SJSA1 (cell line): Measurements from ENCODE around the gene RAD1. TPM values are rescaled to one million over a fixed set of nuclear protein-coding genes. Genes with fewer than 3 reads are reported as not detected.

ENCODE experiments used
- DNase-seq, 2 experiments: peaks; one replicate each; pipeline ENCODE4 v3.0.0-alpha.2; 2015 to 2020; ENCODE audit warnings: low spot score in 2 of 2, low read depth in 1 of 2
- H3K27ac ChIP-seq: fragments of 250-450 bp; sonication (Bioruptor Pico); 2 replicates; pipeline ENCODE4 v1.5.1; 2020; ENCODE audit warnings: mild to moderate bottlenecking, moderate library complexity
- H3K27me3 ChIP-seq: fragments of 250-450 bp; sonication (Bioruptor Pico); replicated peaks from 2 replicates; pipeline ENCODE4 v1.5.1; 2020; ENCODE audit warnings: mild to moderate bottlenecking, moderate library complexity
- H3K36me3 ChIP-seq: fragments of 250-450 bp; sonication (Bioruptor Pico); 2 replicates; pipeline ENCODE4 v1.5.1; 2020; ENCODE audit warnings: mild to moderate bottlenecking
- H3K4me1 ChIP-seq: fragments of 250-450 bp; sonication (Bioruptor Pico); replicated peaks from 2 replicates; pipeline ENCODE4 v1.6.1; 2021; ENCODE audit warnings: mild to moderate bottlenecking
- H3K4me3 ChIP-seq: fragments of 250-450 bp; sonication (Bioruptor Pico); 2 replicates; pipeline ENCODE4 v1.5.1; 2020; ENCODE audit warnings: mild to moderate bottlenecking
- H3K9me3 ChIP-seq: fragments of 250-450 bp; sonication (Bioruptor Pico); replicated peaks from 2 replicates; pipeline ENCODE4 v1.5.1; 2020; ENCODE audit warnings: mild to moderate bottlenecking
- total RNA-seq: library from RNA; depleted of rRNA; stranded (reverse); fragments of >200 nt; shearing (Covaris generic); gene quantifications from 2 replicates; pipeline ENCODE4 v1.2.3, GENCODE V29; 2014

Gene RAD1
- total RNA-seq, 1 experiment from 2014 or later: 57.6 TPM

DNA sequence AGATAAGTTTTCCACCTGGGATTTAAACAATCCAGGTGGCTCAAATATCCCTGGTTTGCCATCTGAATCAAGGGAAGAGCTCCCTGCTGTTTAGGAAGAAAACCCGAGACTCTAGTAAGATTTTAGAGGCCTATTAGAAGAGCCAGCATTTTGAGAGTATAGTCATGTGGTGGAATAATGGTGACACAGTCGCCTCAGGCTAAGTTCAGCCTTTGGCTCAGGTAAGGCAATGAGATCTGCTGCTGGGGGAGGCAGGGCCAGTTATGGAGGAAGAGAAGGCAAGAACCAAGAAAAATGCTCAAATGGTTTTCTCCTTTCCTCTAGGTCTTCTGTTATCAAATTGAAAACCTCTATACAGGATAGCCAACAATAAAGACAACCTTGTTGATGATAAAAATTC is 16.2 kb downstream of the RAD1 start:
- no peak for DNase-seq
- no peak overlapping the region for H3K4me3 ChIP-seq
- H3K27me3 ChIP-seq: no peaks in the 10 kb centered on the region
- peaks cover 5% of the 10 kb centered on the region; the same call in 1 of the 2 replicates for H3K36me3 ChIP-seq
- H3K9me3 ChIP-seq: no peaks in the 10 kb centered on the region
- no peaks in the 10 kb centered on the region for H3K4me1 ChIP-seq
- H3K27ac ChIP-seq: no peak overlapping the region

GRCh38 chr5:34898258-34898895 is 16.9 kb downstream of the RAD1 start:
- peak; percentile 50 to 61 for DNase-seq
- Histone ChIP-seq H3K9me3 (no peaks in the 10 kb centered on the region), H3K27ac (no peak overlapping the region), H3K4me1 (no peaks in the 10 kb centered on the region), H3K36me3 (peaks cover 5% of the 10 kb centered on the region; the same call in 1 of the 2 replicates), H3K4me3 (no peak overlapping the region), H3K27me3 (0 out of 2 replicates have a peak, but pooled peaks cover 3% of the 10 kb centered on the region)

GRCh38 chr5:34897646-34898045 is 17.7 kb downstream of the RAD1 start:
- Histone ChIP-seq H3K36me3 (peaks cover 4% of the 10 kb centered on the region; the same call in 1 of the 2 replicates), H3K9me3 (no peaks in the 10 kb centered on the region), H3K4me3 (no peak overlapping the region), H3K4me1 (no peaks in the 10 kb centered on the region), H3K27me3 (0 out of 2 replicates have a peak, but pooled peaks cover 3% of the 10 kb centered on the region), H3K27ac (no peak overlapping the region)
- no peak for DNase-seq

GRCh38 chr5:34895641-34896419 is 19.5 kb downstream of the RAD1 start:
- H3K36me3 ChIP-seq: no peaks in the 10 kb centered on the region
- H3K4me1 ChIP-seq: no peaks in the 10 kb centered on the region
- DNase-seq: no peak
- H3K4me3 ChIP-seq: no peak overlapping the region
- no peak overlapping the region for H3K27ac ChIP-seq
- peaks cover 11% of the 10 kb centered on the region; the same call in 1 of the 2 replicates for H3K27me3 ChIP-seq
- no peaks in the 10 kb centered on the region for H3K9me3 ChIP-seq

DNA sequence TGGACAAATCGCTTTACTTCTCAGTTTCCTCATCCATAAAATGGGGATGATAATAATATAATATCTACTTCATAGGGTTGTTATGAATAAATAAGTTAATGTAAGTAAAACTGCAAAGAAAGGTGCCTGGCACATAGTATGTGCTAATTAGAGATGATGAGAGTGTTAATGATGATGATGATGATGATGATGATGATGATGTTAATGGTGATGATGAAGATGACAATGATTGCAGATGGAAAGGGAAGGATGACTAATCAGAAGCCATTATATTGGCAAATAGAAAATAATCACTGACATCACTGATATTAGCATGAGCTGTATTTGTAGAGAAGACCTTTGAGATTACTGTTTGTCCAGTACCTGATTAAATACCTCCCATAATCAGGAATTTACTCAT is 20.6 kb downstream of the RAD1 start:
- no peaks in the 10 kb centered on the region for H3K4me1 ChIP-seq

GRCh38 chr5:34892414-34892813 is 22.9 kb downstream of the RAD1 start:
- peaks cover 16% of the 10 kb centered on the region; the same call in 1 of the 2 replicates for H3K27me3 ChIP-seq
- H3K27ac ChIP-seq: no peak overlapping the region
- no peaks in the 10 kb centered on the region for H3K4me1 ChIP-seq
- DNase-seq: no peak
- H3K36me3 ChIP-seq: no peaks in the 10 kb centered on the region
- no peak overlapping the region for H3K4me3 ChIP-seq
- H3K9me3 ChIP-seq: no peaks in the 10 kb centered on the region

More for the DNA sequence above, 20.6 kb downstream of the RAD1 start:
- no peak for DNase-seq
- Histone ChIP-seq H3K27me3 (peaks cover 11% of the 10 kb centered on the region; the same call in 1 of the 2 replicates), H3K4me3 (no peak overlapping the region), H3K27ac (no peak overlapping the region), H3K36me3 (no peaks in the 10 kb centered on the region), H3K9me3 (no peaks in the 10 kb centered on the region)

- no peak overlapping the region for H3K27ac ChIP-seq
- no peak for DNase-seq
- H3K4me3 ChIP-seq: no peak overlapping the region
Observed at GRCh38 chr5:34891981-34892380, 23.3 kb downstream of the RAD1 start.

GRCh38 chr5:34889394-34889793 is 25.9 kb downstream of the RAD1 start:
- Histone ChIP-seq H3K27me3 (peaks cover 27% of the 10 kb centered on the region), H3K4me1 (no peaks in the 10 kb centered on the region), H3K9me3 (no peaks in the 10 kb centered on the region), H3K27ac (no peak overlapping the region), H3K4me3 (no peak overlapping the region), H3K36me3 (no peaks in the 10 kb centered on the region)
- no peak for DNase-seq

More at GRCh38 chr5:34891981-34892380, 23.3 kb downstream of the RAD1 start:
- no peaks in the 10 kb centered on the region for H3K9me3 ChIP-seq
- peaks cover 20% of the 10 kb centered on the region for H3K27me3 ChIP-seq
- no peaks in the 10 kb centered on the region for H3K36me3 ChIP-seq
- H3K4me1 ChIP-seq: no peaks in the 10 kb centered on the region

- Histone ChIP-seq H3K27ac (no peak overlapping the region), H3K4me1 (no peaks in the 10 kb centered on the region), H3K4me3 (no peak overlapping the region), H3K36me3 (no peaks in the 10 kb centered on the region), H3K9me3 (no peaks in the 10 kb centered on the region), H3K27me3 (peaks cover 33% of the 10 kb centered on the region)
- DNase-seq: no peak
Observed at GRCh38 chr5:34886392-34887119, 28.7 kb downstream of the RAD1 start.

- H3K4me3 ChIP-seq: no peak overlapping the region
- H3K9me3 ChIP-seq: no peaks in the 10 kb centered on the region
- H3K27me3 ChIP-seq: peaks cover 13% of the 10 kb centered on the region; the same call in 1 of the 2 replicates
- H3K36me3 ChIP-seq: no peaks in the 10 kb centered on the region
- no peaks in the 10 kb centered on the region for H3K4me1 ChIP-seq
- no peak for DNase-seq
- H3K27ac ChIP-seq: no peak overlapping the region
Observed at GRCh38 chr5:34881246-34881645, 34.1 kb downstream of the RAD1 start.

DNA sequence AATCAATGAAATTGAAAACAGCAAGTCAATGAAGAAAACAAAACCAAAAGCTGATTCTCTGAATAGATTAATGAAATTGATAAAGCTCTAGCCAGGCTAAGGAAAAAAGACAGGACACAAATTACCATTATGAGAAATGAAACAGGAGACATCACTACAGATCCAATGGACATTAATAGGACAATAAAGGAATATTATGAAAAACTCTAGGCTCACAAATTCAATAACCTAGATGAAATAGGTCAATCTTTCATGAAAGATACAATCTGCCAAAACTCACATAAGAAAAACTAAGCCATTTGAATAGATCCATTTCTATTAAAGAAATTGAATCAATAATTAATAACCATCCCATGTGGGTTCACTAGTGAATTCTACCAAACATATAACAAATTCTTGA is 39.0 kb downstream of the RAD1 start:
- no peak overlapping the region for H3K4me3 ChIP-seq
- no peak for DNase-seq
- H3K27ac ChIP-seq: no peak overlapping the region
- no peaks in the 10 kb centered on the region for H3K9me3 ChIP-seq
- no peaks in the 10 kb centered on the region for H3K36me3 ChIP-seq
- H3K27me3 ChIP-seq: peaks cover 5% of the 10 kb centered on the region; the same call in 1 of the 2 replicates
- no peaks in the 10 kb centered on the region for H3K4me1 ChIP-seq

DNA sequence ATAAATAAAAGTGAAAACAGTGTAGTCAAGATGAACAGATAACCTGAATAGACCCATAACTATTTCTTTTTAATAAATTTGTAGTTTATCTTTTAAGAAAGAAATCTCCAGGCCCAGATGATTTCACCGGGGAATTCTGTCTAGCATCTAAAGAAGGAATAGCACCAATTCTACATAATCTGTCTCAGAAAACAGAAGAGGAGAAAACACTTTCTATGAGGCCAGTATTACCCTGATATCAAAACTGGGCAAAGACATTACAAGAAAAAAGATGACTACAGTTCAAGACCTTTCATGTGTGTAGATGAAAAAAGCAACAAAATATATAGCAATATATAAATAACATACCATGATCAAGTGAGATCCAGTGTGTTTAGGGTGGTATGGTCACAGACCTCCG is 44.9 kb downstream of the RAD1 start:
- peaks cover 2% of the 10 kb centered on the region; the same call in 1 of the 2 replicates for H3K27me3 ChIP-seq
- H3K9me3 ChIP-seq: no peaks in the 10 kb centered on the region
- no peak overlapping the region for H3K4me3 ChIP-seq
- DNase-seq: no peak
- H3K36me3 ChIP-seq: no peaks in the 10 kb centered on the region
- no peaks in the 10 kb centered on the region for H3K4me1 ChIP-seq
- no peak overlapping the region for H3K27ac ChIP-seq

GRCh38 chr5:34869256-34869655 is 46.0 kb downstream of the RAD1 start:
- no peak for DNase-seq
- Histone ChIP-seq H3K27ac (no peak overlapping the region), H3K4me3 (no peak overlapping the region), H3K9me3 (no peaks in the 10 kb centered on the region), H3K4me1 (no peaks in the 10 kb centered on the region), H3K36me3 (no peaks in the 10 kb centered on the region), H3K27me3 (no peaks in the 10 kb centered on the region)

DNA sequence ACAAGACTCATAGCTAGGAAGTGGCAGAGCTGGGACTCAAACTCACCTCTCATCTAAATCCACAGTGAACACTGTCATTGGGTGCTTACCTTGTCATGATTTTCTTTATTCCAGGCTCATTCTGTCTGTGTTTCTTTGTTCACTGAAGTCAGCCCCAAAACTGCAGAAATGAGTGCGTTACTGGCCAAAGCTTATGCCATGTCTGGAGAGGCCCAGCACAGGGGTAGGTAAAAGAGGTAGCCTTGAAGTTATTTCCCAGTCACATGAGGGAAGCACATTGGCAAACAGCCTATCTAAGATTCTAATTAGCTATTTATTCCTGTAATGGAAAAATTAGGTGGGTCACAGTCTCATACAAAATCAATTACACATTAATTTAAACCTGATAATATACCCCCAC is 46.5 kb downstream of the RAD1 start:
- no peak for DNase-seq
- no peaks in the 10 kb centered on the region for H3K36me3 ChIP-seq
- no peaks in the 10 kb centered on the region for H3K27me3 ChIP-seq

More for the DNA sequence above, 46.5 kb downstream of the RAD1 start:
- no peaks in the 10 kb centered on the region for H3K9me3 ChIP-seq
- no peaks in the 10 kb centered on the region for H3K4me1 ChIP-seq
- H3K4me3 ChIP-seq: no peak overlapping the region
- no peak overlapping the region for H3K27ac ChIP-seq
